GM18951 (cell line): ENCODE data around the gene CMTM5.
"Not testable (repeated sequence)": the region's sequence is repeated elsewhere in the genome, so short reads cannot be mapped to it uniquely, and the experiment has no call there.

Experiments used
- POLR2A ChIP-seq: IDR thresholded peaks from 4 replicates; pipeline ENCODE4 v1.6.1; 2011; ENCODE audit warnings: mild to moderate bottlenecking; ENCODE audit not compliant: insufficient read length, insufficient read depth; ENCODE audit errors: extremely low read depth
- in situ Hi-C: fragments of 300-500 bp; cut with MboI; formaldehyde crosslinking; loops from one replicate; pipeline ENCODE4 v1.12.0; 2022; ENCODE audit warnings: low sequenced_read_pairs, mixed read lengths, inconsistent platforms; ENCODE audit not compliant: unreplicated experiment

Gene CMTM5

DNA sequence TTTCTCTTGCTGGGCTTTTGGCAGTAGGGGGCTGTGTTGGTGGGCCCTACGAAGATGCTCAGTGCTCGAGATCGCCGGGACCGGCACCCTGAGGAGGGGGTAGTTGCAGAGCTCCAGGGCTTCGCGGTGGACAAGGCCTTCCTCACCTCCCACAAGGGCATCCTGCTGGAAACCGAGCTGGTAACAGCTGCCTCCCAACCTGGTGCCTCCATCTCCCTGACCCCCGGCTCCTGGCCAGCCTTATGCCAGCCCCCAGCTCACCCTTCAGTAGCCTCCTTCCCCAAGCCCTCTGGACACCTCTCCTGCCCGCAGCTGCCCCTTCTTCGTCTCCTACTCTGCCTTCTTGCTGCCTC is 328 bp downstream of the CMTM5 start:
- TF ChIP-seq POLR2A = no peak
- in situ Hi-C loops = loop anchor here (10.0 kb wide), 1 partner anchor 112 kb away; no protein-coding TSS in a partner anchor

DNA sequence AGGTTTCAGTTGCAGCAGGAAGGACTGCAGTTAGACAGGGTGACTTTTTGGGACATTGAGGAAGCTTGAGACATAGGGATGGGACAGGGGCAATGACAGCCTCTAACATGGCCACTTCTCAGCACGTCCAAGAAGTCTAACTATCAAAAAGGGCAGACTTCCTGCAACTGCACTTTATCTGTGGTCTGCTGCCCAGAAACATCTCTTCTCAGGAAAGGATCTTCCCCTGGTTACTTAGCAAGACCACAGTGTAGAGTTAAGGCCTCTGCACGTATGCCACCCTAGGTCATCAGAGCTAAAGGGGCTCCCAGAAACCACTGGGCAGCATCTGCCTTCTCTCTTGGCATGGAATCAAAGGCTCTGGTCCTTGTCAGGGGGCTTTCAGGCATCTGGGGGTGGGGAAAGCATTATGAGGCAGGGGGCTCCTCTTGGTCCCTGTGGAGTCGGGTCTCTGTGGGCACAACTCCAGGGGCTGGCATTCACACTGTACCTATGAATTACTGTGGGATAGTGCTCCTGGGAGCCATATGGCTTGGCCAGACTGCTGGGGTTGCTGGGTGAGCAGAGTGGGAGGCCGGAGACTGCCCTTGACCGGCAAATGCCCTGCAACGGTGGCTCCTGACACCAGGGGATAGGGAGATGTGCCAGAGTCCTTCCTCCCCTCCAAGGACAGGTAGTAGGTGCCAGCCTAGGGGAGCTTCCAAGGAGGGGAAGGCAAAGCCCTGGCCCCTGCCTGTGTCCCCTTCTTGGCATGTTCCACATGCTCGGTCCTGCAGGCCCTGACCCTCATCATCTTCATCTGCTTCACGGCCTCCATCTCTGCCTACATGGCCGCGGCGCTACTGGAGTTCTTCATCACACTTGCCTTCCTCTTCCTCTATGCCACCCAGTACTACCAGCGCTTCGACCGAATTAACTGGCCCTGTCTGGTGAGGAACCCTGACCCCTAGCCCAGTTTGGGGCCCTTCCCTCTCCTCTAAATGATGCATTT is 1.0 kb downstream of the CMTM5 start:
- in situ Hi-C loops = loop anchor here (10.0 kb wide), 1 partner anchor 113 kb away; no protein-coding TSS in a partner anchor
- no peak for TF ChIP-seq POLR2A

DNA sequence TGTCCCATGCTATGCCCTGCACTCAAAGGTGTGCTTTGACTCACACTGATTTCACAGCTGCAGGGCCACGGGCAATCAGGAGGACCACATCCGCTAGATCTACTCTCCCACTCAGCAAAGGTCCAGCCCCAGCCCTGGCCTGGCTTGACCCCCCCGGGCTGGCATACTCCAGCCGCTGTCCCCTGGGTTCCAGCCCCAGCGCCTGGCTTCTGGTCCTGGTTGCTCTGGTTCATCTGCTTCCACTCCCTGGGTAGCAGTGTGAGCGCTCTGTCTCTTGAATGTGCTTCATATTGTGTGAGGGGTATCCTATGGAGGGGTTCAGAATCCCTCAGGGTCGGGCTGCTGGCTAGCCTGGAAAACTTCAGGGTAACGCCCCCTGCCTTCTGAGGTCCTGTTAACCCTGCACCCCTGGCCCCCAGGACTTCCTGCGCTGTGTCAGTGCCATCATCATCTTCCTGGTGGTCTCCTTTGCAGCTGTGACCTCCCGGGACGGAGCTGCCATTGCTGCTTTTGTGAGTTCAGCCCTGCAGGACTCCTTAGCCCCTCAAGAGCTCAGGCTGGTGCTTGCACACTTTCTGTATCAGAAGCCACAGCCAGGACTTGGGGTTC is 1.9 kb downstream of the CMTM5 start:
- in situ Hi-C loops = loop anchor here (10.0 kb wide), 1 partner anchor 114 kb away; no protein-coding TSS in a partner anchor
- TF ChIP-seq POLR2A = no peak

DNA sequence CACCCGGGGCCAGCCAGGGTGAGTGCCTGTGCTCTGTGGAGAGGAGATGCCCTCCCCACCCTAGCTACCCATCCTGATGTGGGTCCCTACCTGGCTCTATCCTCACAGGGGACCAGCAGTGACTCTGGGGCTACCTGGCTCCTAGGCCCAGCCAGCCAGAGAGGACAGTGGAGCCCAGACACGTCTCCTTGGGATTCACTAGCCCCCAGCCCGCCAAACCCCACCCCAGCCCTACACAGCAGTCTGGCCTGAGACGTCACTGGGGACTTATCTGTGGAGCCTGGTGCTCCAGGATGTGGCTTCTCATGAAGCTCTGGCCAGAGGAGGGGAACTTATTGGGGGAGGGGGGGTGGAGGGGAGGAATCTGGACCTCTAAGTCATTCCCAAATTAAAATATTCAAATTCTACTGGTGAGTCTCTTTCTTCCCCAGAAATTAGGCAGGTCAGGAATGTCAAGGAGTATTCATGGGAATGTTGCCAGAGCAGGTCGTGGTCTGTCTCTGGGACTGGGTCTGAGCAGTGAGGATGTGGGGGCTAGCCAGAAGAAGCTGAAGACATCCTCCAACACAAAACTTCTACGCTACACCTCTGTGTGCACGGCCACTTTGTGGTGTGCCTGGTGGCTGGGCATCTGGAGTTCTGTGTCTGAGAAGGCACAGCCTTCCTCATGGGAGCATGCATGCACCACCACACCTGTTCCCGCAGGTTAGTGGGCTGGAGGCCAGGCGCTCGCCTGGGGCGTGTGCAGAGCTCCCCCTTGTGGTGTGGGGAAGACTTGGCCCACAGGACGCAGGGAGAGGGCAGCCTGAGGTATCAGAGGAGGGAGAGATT is 2.7 kb downstream of the CMTM5 start:
- in situ Hi-C loops = loop anchor here (10.0 kb wide), 1 partner anchor 115 kb away; no protein-coding TSS in a partner anchor
- TF ChIP-seq POLR2A = no peak

DNA sequence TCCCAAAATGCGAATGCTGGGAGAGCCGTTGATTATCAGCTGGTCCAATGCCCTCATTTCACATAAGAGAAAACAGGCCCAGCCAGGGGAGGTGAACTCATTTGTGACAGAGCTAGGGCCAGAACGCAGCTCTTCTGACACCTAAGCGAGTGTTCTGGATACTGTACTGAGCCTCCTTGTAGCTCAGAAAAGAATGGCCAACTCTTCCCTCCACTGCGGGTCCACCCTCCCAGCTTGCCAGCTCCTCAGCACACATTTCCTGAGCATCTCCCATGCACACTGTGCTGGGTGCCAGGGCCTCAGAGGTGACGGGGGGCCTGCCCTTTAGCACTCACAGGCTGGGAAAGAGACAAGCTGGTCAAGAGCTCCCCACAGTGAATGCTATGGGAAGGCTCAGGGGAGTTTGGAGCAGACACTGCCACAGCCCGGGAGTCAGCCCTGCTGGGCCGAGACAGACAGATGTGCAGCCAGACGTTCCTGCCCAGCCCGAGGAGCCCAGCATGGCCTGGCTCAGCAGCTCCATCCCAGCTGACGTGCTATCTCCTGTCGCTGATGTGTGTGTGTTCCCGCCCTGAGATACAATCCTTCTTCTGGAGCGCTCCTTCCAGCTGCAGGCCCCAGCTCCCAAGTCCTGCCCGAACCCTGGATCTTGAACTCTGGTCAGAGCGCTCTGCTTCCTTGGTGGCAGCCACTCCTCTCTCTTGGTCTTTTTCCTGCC is 3.5 kb downstream of the CMTM5 start:
- in situ Hi-C loops = no loop called here
- no peak for TF ChIP-seq POLR2A

DNA sequence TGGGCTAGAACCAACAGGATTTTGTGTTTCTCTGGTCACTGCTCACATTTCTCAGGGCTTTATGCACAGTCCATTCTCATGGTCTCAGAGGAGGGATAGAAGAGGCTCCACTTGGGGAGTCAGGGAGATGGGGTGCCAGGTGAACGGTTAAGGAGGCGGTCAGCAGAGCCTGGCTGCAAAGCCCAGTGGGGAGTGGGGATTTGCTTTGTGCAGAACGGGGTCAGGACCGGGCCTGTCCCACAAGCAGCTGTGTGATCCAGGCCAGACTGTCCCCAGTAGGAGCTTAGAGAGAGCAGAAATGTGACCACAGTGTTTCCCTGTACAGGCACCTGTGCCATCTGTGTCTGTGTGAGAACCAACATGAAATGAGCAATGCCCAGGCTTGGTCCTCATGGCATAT is 4.1 kb downstream of the CMTM5 start:
- in situ Hi-C loops = no loop called here

DNA sequence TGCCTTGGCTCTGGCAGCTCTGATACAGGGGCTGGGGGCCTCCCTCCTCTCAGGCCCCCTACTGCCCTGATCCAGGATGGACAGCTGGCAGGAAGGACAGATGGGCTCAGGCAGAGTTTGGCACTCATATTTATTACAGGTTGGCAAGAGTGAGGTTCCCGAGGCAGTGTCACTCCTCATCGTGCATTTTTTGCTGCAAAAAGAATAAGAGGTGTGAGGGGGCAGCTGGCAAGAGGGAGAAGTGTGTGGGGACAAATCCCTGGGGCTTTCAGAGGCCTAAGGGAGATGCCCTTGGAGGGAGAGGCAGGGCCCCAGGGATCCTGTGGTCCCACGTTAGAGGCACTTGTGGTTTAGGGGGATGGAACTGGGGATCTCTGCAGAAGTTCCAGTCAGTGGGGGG is 5.0 kb downstream of the CMTM5 start:
- in situ Hi-C loops = no loop called here
- TF ChIP-seq POLR2A = no peak

More for the DNA sequence above, 4.1 kb downstream of the CMTM5 start:
- TF ChIP-seq POLR2A = no peak

DNA sequence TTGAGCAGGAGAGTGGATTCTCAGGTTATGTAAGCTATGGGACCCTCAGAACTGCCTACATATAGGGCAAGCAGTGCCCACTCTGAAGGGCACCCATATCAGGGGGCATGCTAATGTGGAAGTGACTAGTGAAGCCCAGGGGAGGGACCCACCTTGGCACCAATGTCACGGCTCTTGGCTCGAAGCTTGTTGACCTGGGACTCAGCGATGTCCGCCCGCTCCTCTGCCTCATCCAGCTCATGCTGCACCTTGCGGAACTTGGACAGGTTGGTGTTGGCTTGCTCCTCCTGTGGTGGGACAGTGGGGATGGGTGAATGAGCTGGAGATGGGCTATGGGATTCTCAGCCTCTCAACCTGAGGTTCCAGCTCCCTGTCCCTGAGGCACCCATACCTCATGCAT is 5.4 kb downstream of the CMTM5 start:
- in situ Hi-C loops = no loop called here
- no peak for TF ChIP-seq POLR2A

DNA sequence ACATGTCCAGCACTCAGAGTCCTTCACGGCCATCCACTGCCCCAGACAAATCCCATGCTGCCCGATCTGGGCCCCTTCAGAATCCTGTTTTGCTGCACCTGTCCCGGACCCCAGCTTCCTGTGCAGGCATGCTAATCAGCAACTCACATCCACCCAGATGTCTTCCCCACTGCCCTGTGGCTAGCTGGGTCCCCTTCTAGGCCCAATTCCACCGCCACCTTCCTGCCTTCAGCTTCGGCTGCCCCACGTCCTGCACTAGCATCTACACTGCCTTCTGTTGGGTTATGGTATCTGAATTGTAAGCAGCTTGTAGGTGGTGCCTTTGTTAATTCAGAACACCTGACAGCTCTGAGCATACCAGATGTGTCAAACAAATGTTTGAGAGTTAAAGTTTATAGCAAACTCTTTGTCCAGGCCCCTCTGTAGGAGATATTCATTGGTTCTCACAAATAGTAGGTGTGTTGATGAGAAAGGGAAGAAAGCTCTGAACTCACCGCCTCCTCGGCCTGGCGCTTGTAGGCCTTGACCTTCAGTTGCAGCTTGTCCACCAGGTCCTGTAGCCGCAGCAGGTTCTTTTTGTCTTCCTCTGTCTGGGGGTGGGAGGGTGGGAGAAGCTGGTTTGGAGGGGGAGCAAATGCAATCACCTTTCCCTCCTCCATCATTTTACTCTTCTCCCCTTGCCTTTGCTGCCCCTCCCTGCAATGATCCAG is 6.0 kb downstream of the CMTM5 start:
- in situ Hi-C loops = no loop called here
- TF ChIP-seq POLR2A = no peak

DNA sequence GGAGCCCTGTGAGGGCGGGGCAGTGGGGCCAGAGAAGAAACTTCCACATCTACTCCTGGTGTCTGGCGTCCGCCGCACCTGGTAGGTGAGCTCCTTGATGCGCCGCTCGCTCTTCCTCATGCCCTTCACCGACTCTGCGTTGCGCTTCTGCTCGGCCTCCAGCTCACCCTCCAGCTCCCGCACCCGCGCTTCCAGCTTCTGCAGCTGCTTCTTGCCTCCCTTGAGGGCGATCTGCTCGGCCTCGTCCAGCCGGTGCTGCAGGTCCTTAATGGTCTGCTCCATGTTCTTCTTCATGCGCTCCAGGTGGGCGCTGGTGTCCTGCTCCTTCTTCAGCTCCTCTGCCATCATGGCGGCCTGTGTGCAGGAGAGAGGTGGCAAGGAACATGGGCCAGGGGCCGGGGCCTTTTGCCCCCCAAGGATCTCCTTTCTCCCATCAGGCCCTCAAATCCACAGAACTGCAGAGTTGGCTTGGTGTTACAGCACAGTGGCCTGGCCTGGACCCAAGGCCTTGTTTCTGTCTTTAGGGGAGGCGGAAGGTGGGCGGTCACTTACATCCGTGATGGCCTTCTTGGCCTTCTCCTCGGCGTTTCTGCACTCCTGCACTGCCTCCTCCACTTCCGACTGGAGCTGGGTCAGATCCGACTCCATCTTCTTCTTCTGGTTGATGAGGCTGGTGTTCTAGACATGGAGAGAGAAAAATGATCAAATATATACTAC is 7.7 kb downstream of the CMTM5 start:
- in situ Hi-C loops = no loop called here
- TF ChIP-seq POLR2A = no peak

DNA sequence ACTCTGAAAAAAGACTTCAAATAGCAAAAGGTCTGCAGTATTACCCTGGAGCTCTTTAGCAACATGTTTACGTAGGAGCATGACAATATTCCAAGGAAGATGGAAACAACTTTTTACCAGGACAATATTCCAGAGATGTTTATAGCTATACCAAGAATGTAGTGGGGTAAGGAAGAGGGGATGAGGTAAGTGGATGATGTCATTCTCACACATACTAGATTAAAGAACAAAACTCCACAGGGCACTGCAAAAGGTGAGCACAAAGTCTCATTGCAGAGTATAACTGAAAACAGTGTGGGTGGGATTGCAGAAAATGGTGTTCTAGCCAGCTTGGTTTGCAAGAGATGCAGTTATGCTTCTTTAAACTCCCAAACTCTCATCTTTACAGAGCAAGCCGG is 8.4 kb downstream of the CMTM5 start:
- in situ Hi-C loops = no loop called here

DNA sequence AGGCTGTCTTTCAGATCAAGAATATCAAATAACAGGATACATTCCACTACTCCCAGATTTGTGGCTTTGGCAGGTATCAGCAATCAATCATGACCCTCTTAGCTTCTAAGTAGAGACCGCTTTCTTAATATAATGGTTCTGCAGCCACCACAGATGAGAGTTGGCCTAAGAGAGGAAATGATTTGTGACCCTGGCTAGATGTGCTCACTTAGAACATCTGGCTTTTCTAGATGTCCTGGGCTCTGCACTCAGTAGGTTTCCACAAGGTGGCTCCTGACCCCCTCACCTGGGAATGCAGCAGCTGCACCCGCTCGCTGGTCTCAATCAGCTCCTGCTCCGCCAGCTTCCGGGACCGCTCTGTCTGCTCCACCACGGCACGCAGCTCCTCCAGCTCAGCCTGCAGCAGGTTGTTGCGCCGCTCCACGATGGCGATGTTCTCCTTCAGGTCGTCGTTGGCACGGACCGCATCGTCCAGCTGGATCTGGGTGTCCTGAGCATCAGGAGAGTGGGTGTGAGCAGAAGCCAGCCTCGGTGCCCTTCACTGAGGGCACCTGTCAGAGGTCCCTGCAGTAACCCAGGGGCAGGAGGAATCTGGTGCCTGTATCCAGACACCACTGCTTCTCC is 8.9 kb downstream of the CMTM5 start:
- no peak for TF ChIP-seq POLR2A
- in situ Hi-C loops = no loop called here

More for the DNA sequence above, 8.4 kb downstream of the CMTM5 start:
- TF ChIP-seq POLR2A = no peak

DNA sequence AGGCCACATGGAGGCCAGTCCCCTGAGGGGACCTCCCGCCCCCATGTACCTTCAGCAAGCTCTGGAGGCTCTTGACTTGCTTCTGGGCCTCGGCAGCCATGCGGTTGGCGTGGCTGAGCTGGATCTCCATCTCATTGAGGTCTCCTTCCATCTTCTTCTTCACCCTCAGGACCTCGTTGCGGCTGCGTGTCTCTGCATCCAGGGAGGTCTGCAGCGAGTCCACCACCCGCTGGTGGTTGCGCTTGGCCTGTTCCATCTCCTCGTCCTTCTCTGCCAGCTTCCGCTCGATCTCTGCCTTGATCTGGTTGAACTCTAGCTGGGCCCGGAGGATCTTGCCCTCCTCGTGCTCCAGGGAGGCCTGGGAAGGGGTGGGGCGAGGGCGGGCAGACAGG is 9.4 kb downstream of the CMTM5 start:
- in situ Hi-C loops = not testable (repeated sequence)
